Activated CD4-positive, alpha-beta T cell treated with anti-CD3 and anti-CD28 coated beads for 24 hours (primary cell): ENCODE measurements around the gene IYD.
A peak's percentile ranks its signal among the peaks of the same experiment; 100 is the strongest.

Source experiments
- DNase-seq, 2 donors: peaks; one replicate each; pipeline ENCODE4 v3.0.0-alpha.2; 2020; ENCODE audit warnings: low read depth in 2 of 2

The IYD gene, protein sequence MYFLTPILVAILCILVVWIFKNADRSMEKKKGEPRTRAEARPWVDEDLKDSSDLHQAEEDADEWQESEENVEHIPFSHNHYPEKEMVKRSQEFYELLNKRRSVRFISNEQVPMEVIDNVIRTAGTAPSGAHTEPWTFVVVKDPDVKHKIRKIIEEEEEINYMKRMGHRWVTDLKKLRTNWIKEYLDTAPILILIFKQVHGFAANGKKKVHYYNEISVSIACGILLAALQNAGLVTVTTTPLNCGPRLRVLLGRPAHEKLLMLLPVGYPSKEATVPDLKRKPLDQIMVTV

DNA sequence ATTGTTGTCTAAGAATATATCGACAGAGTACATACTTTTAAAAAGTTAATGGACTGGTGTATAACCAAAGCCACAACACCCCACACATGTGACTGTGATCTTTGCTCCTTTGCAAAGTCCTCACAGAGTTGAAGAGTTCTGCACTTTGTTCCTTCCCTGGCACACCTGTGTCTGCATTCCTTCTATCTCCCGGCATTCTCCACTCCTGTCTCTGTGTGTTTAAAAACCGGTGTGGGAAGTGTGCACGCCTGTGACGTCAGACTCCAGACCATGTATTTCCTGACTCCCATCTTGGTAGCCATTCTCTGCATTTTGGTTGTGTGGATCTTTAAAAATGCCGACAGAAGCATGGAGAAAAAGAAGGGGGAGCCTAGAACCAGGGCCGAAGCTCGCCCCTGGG, at the start of gene IYD:
TSS of gene IYD (plus strand) at position 251 of the 400 bp plus-strand sequence. CDS start at position 271, 20 bp downstream.
- no peak for DNase-seq

DNA sequence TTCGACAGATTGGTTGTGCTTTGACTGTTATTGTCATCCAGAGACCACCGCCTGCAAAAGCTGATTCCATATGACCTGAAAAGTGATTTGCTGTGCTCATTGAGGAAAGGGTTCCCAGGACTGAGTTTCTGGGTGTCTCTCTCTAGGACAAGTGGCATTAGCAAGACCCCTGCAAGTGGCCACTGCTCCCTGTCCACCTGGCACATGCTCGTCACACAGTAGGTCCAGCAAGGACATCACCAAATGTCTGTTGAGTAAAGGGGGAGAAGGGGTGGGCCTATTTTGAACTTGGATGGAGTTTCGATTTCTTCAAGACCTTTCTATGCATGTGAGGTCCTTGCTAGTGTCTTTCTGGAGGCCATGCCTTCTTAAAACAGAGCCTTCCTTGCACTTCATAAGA, 48.9 kb upstream of the IYD start:
- no peak for DNase-seq

GRCh38 chr6:150320442-150320841, 48.4 kb upstream of the IYD start:
- no peak for DNase-seq

DNA sequence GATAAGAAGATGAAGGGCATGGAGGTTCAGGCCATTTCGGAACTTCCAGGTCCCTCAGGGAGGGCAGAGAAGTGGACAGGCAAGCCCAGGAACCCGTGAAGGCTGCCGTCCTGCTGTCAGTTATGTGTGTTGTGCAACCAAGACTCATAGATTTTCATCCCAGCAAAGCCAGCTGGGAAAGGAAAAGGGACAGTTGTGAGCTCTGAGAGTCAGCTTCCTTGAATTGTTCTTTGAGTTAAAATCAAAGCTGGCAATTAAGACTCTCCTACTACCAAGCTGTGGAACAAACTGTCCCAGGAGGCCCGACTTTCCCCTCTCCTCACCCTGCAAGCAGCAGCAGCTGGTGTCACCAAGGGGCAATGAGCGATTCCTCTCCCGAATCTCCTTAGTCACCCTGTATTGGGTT, 46.3 kb upstream of the IYD start:
- DNase-seq: no peak

DNA sequence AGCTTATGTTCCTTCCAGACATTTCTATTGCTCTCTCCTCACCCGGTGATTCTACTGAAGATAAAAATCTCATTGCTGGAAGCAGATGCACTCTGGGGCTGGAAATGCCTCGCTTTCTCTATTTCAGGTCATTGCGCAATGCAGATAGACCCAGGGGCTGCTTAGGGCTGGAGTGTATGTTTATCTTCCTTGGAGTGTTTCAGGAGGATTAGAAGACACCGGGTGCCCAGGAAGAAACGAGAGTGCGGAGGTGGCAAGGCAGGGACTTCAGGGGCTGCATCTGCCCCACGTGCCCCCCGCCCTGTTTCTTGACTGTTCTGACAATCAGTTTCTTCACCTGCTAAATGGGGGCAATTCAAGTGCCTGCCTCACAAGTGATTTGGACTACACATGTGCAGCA, 45.6 kb upstream of the IYD start:
- no peak for DNase-seq

DNA sequence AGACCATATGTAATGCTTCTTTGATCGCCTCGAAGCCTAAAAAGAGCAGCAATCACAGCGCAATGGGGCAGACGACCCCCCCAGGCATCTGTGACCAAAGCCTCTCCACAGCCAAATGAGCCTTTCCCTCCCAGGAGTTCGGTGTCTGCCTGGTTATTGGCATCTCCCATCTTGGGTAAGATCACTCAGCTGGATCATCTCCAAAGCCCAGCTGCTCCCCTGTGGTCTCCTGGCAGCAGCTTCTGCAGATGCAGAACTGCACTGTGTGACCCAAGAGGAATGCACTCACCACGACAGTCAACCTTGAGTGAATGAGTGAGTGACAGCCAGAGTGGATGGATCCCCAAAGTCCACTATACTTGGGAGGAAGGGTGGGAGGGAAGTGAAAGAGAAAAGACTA, 44.8 kb upstream of the IYD start:
- no peak for DNase-seq

GRCh38 chr6:150325066-150325772, 43.6 kb upstream of the IYD start:
- DNase-seq: no peak

DNA sequence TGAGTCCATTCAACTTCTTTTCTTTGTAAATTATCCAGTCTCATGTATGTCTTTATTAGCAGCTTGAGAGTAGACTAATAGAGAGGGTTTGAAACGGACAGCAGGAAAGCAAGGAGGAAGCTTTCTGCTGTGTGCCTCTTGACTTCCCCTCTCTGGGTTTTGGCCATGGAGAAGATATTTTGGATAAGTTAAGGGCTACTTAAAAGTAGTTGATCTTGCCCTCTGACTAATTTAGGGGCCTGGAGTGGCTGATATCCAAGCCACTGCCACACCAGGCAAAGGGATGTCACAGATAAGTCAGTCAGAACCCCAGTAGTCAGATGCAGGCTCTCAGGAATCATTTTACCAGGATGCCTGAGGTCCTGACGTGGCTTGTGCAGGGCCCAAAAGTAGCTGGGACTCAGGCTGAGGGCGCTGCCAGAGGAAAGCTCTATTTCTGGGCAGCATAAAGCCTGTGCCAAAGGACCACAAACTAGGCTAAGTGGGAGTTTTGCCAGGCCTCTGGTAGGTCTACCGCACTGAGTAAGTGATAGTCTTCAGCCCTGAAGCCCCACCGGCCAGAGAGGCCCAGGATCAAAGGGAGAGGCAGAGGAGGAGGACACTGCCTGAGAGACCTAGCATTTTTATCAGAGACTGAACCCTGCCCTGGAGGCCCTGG, 41.6 kb upstream of the IYD start:
- no peak for DNase-seq

DNA sequence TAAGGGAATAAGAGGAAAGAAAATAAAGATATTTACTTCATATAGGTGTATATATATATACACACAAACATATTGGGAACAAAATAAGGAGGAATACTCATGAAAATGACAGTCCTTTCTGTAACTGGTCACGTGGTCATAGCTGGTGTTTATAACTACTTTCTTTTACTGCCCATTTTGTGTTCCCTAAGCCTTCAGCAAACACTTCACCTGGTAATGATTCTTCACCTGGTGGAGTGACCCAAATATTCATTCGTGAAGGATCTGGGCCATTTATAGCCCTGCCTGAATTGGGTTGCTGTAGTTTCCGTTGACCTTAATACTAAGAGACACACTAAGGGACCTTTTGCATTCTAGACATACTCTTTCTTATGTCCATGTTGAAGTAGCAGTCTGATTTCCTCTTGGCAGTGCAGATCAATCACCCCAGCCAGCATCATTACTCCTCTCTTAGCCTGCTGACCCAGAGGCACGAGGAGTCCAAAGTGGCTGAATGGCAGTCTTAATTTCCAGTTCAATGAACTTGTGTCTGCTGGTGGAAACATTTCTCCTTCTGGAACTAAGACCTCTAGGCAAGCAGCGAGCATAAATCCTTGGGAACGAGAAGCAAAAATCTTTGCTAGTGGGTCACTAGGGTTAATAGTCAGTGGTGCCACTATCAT, 39.9 kb upstream of the IYD start:
- no peak for DNase-seq

- no peak for DNase-seq
These were observed 37.5 kb upstream of the IYD start for GRCh38 chr6:150331344-150331743.

DNA sequence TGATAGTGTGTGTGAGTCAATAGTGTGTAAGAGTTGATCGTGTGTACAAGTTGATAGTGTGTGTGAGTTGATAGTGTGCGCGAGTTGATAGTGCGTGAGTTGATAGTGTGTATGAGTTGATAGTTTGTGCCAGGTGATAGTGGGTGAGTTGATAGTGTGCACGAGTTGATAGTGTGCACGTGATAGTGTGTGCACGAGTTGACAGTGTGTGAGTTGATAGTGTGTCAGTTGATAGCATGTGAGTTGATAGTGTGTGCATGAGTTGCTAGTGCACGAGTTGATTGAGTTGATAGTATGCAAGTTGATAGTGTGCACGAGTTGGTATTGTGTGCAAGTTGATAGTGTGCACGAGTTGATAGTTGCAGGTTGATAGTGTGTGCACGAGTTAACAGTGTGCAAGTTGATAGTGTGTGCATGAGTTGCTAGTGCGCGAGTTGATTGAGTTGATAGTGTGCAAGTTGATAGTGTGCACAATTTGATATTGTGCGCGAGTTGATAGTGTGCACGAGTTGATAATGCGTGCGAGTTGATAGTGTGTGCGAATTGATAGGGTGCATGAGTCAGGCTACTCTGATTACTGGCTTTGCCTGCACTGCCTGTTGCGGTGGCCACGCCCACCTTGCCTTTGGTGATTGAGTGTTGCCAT, 35.8 kb upstream of the IYD start:
- no peak for DNase-seq

DNA sequence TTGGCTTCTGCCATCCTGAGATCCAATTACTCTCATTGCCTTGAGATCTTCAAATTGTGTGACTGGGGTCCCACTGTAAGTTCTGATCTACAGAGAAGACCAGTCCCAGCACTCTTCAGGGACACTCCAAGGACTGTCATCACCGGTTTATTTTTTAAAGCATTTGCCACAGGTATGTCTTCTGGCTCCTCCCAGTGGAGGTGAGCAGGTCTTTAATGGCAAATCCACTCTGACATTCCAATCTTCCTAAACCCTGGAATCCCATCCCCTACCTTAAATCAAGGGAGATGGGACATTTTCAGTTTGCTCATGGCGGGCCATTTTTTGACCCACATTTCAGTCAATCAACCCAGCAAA, 35.2 kb upstream of the IYD start:
- no peak for DNase-seq

DNA sequence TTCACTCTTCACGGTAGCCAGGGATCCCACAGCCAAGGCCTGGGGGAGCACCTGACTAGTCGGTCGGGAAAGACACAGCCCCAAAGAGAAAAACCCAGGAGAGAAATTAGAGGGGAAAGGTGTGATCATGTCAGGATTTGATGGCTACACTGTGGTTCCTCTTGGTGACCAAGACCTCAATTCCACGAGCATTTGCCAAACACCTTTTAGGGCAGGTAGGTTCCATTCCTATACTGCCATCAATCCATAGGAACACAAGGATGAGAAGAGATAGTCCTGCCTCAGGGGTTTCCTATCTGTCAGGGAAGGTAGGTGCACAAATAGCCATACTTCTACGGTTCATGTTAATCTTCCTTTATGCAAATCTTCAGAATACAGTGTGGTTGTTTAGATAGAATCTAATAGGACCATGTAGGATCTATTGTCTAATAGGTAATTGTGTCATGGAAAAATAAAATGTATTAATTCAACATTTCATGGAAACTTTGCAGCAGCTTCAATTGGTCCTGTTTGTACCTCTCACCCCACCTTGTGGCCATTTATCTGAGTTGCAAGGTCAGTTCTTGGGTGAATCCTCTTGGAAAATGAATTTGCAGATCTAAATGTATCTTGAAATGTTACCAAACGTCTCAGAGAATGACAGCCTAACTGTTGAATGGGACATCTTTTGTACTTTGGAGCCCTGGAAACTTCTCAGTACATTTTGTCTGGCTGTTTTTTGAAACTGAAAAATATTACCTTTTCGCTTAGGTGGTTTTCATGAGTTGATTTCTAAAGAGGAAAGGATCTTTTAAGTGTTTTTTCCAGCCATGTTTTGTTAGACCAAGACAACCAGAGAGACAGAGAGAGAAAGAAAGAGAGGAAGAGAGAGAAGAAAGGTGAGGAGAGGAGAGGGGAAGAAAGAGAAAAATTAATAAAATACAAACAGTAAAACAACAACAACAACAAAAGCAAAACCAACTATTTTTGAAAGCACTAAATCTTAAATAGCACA, 33.7 kb upstream of the IYD start:
- DNase-seq: peak in 1 of 2 donors; percentile 10

DNA sequence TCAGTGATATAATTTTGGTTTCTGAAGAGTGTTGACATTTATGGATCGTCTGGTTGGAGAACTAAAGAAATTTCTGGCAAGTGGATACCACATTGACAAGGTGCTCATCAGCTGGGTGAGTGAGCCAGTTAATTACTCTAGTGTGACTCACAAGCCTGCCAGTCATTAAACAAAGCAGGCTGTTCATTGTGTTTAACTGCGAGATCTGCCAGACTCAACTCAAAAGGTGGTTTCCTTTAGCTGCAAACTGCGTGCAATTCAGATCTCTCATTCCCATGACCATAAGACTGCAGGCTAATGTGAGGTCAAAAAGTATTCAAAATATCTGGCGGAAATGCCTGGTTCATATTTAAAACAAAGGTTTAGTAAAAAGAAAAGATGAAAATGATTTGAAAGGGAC, 32.5 kb upstream of the IYD start:
- no peak for DNase-seq

- no peak for DNase-seq
These were observed 32.1 kb upstream of the IYD start for GRCh38 chr6:150336708-150337107.

DNA sequence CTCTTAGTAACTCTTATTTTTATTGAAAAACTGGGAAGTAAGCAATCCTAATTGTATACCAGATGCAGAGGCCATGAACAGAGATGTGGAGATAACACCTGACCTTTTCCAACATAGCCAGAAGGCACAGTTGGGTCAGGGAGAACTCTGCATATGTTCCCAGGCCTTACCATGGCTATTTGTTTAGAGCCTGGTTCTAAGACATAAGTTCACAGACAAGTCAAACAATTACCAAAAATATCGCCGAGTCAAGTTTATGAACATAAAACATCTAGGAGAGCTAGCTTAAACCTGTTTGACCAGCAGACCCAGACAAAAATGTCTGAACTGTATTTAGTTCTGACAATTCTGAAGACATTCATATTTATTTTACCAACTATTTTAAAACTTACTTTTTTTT, 26.7 kb upstream of the IYD start:
- DNase-seq: no peak

DNA sequence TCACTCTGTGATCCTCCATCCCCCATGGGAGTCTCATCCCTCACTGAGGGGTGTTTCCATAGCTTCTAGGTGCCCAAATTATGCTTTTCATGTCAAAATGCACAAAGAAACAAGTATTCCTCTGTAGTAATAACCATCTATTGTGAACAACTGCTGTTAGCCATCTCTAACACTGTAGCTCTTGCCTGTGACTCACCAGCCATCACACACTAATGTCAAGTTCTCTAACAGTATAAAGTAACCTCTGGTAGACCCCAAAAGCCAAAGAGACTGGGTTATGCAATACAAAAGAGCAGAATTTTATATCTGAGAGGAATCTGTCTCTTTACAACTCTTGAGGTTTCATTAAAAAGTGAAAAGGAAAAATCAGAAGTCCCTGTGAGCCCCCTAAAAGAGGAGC, 25.4 kb upstream of the IYD start:
- DNase-seq: no peak

GRCh38 chr6:150345781-150346180, 23.0 kb upstream of the IYD start:
- no peak for DNase-seq

GRCh38 chr6:150346346-150346745, 22.5 kb upstream of the IYD start:
- DNase-seq: no peak

GRCh38 chr6:150347845-150348244, 21.0 kb upstream of the IYD start:
- no peak for DNase-seq

DNA sequence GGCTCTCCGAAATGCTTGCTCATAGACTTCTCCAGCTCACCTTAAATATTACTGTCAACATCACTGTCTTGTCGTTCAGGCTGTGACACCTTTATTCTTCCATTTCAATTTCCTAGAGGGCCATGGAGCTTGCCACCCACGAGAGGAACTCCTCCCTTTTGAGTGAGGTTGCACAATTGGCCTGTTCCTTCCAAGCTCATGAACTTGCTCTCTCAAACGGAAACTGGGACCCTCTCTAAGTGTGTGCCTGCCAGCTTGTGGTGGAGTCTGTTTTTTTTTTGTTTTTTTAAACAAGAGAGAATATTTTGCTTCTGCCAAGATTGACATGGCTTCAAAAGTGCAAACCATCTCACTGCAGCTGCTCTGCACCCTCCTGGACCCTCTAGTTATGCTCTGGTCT, 19.3 kb upstream of the IYD start:
- no peak for DNase-seq
